Measurements from ENCODE around the gene FBXO30. TPM values are rescaled to one million over a fixed set of nuclear protein-coding genes. Genes with fewer than 3 reads are reported as not detected.

Gene FBXO30
- total RNA-seq, 2 experiments from 2014 or later, result 3.7 to 4.1 TPM

- Mint-ChIP-seq H3K27me3 (no peaks in the 10 kb centered on the region), H3K4me1 (no peaks in the 10 kb centered on the region), H3K4me3 (no peak overlapping the region), H3K36me3 (peaks cover 42% of the 10 kb centered on the region), H3K27ac (no peak overlapping the region), H3K9me3 (no peaks in the 10 kb centered on the region)
- DNase-seq, result no peak
Measured at GRCh38 chr6:145802141-145802540, 12.5 kb downstream of the FBXO30 start.

GRCh38 chr6:145801021-145801420 is 13.6 kb downstream of the FBXO30 start:
- Mint-ChIP-seq H3K27ac (no peak overlapping the region), H3K4me1 (peaks cover 2% of the 10 kb centered on the region), H3K27me3 (no peaks in the 10 kb centered on the region), H3K4me3 (no peak overlapping the region), H3K36me3 (peaks cover 39% of the 10 kb centered on the region), H3K9me3 (no peaks in the 10 kb centered on the region)
- DNase-seq, result no peak

GRCh38 chr6:145798530-145798929 is 16.1 kb downstream of the FBXO30 start:
- Mint-ChIP-seq H3K9me3 (no peaks in the 10 kb centered on the region), H3K4me3 (no peak overlapping the region)

GRCh38 chr6:145789443-145789842 is 25.2 kb downstream of the FBXO30 start:
- Mint-ChIP-seq H3K27ac (no peak overlapping the region), H3K4me1 (no peaks in the 10 kb centered on the region), H3K4me3 (no peak overlapping the region), H3K27me3 (no peaks in the 10 kb centered on the region), H3K9me3 (peaks cover 16% of the 10 kb centered on the region), H3K36me3 (peaks cover 32% of the 10 kb centered on the region)
- no peak for DNase-seq

More at GRCh38 chr6:145798530-145798929, 16.1 kb downstream of the FBXO30 start:
- no peak overlapping the region for H3K27ac Mint-ChIP-seq
- H3K36me3 Mint-ChIP-seq, result peaks cover 15% of the 10 kb centered on the region
- DNase-seq, result no peak
- no peaks in the 10 kb centered on the region for H3K27me3 Mint-ChIP-seq
- peaks cover 2% of the 10 kb centered on the region for H3K4me1 Mint-ChIP-seq

- DNase-seq, result no peak
- Mint-ChIP-seq H3K9me3 (peaks cover 16% of the 10 kb centered on the region), H3K4me1 (no peaks in the 10 kb centered on the region), H3K27me3 (no peaks in the 10 kb centered on the region), H3K4me3 (no peak overlapping the region), H3K36me3 (peaks cover 27% of the 10 kb centered on the region), H3K27ac (no peak overlapping the region)
Measured at GRCh38 chr6:145787688-145788087, 26.9 kb downstream of the FBXO30 start.

GRCh38 chr6:145784683-145785082 is 29.9 kb downstream of the FBXO30 start:
- no peak for DNase-seq
- no peaks in the 10 kb centered on the region for H3K27me3 Mint-ChIP-seq
- H3K4me1 Mint-ChIP-seq, result no peaks in the 10 kb centered on the region
- H3K9me3 Mint-ChIP-seq, result peaks cover 5% of the 10 kb centered on the region
- H3K36me3 Mint-ChIP-seq, result peaks cover 15% of the 10 kb centered on the region
- H3K4me3 Mint-ChIP-seq, result no peak overlapping the region
- H3K27ac Mint-ChIP-seq, result no peak overlapping the region

GRCh38 chr6:145783796-145784195 is 30.8 kb downstream of the FBXO30 start:
- no peak for DNase-seq
- Mint-ChIP-seq H3K4me3 (no peak overlapping the region), H3K36me3 (peaks cover 17% of the 10 kb centered on the region), H3K27ac (no peak overlapping the region), H3K4me1 (no peaks in the 10 kb centered on the region), H3K27me3 (no peaks in the 10 kb centered on the region), H3K9me3 (peaks cover 5% of the 10 kb centered on the region)

- peaks cover 2% of the 10 kb centered on the region for H3K9me3 Mint-ChIP-seq
- DNase-seq, result no peak
- no peak overlapping the region for H3K27ac Mint-ChIP-seq
- no peaks in the 10 kb centered on the region for H3K4me1 Mint-ChIP-seq
- H3K27me3 Mint-ChIP-seq, result no peaks in the 10 kb centered on the region
- no peak overlapping the region for H3K4me3 Mint-ChIP-seq
- peaks cover 4% of the 10 kb centered on the region for H3K36me3 Mint-ChIP-seq
Measured at GRCh38 chr6:145772846-145773245, 41.7 kb downstream of the FBXO30 start.

GRCh38 chr6:145765449-145765848 is 49.1 kb downstream of the FBXO30 start:
- H3K9me3 Mint-ChIP-seq, result peaks cover 4% of the 10 kb centered on the region
- no peak overlapping the region for H3K4me3 Mint-ChIP-seq
- H3K4me1 Mint-ChIP-seq, result no peaks in the 10 kb centered on the region
- no peak overlapping the region for H3K27ac Mint-ChIP-seq
- no peaks in the 10 kb centered on the region for H3K27me3 Mint-ChIP-seq
- peaks cover 1% of the 10 kb centered on the region for H3K36me3 Mint-ChIP-seq
- DNase-seq, result no peak

- Mint-ChIP-seq H3K9me3 (peaks cover 2% of the 10 kb centered on the region), H3K4me3 (no peak overlapping the region), H3K36me3 (peaks cover 1% of the 10 kb centered on the region), H3K27me3 (peaks cover 3% of the 10 kb centered on the region), H3K27ac (no peak overlapping the region), H3K4me1 (no peaks in the 10 kb centered on the region)
- DNase-seq, result no peak
Measured at GRCh38 chr6:145763742-145764141, 50.9 kb downstream of the FBXO30 start.

GRCh38 chr6:145761584-145761983 is 53.0 kb downstream of the FBXO30 start:
- Mint-ChIP-seq H3K27me3 (peaks cover 3% of the 10 kb centered on the region), H3K4me1 (no peaks in the 10 kb centered on the region)

GRCh38 chr6:145758113-145758512 is 56.5 kb downstream of the FBXO30 start:
- no peaks in the 10 kb centered on the region for H3K9me3 Mint-ChIP-seq
- H3K4me3 Mint-ChIP-seq, result no peak overlapping the region

More at GRCh38 chr6:145761584-145761983, 53.0 kb downstream of the FBXO30 start:
- peaks cover 2% of the 10 kb centered on the region for H3K9me3 Mint-ChIP-seq
- H3K27ac Mint-ChIP-seq, result no peak overlapping the region
- DNase-seq, result no peak
- peaks cover 1% of the 10 kb centered on the region for H3K36me3 Mint-ChIP-seq
- H3K4me3 Mint-ChIP-seq, result no peak overlapping the region

GRCh38 chr6:145756170-145756662 is 58.4 kb downstream of the FBXO30 start:
- no peak for DNase-seq
- H3K27ac Mint-ChIP-seq, result no peak overlapping the region
- no peaks in the 10 kb centered on the region for H3K36me3 Mint-ChIP-seq
- no peak overlapping the region for H3K4me3 Mint-ChIP-seq
- H3K27me3 Mint-ChIP-seq, result peaks cover 3% of the 10 kb centered on the region
- H3K4me1 Mint-ChIP-seq, result no peaks in the 10 kb centered on the region
- H3K9me3 Mint-ChIP-seq, result no peaks in the 10 kb centered on the region

More at GRCh38 chr6:145758113-145758512, 56.5 kb downstream of the FBXO30 start:
- peaks cover 3% of the 10 kb centered on the region for H3K27me3 Mint-ChIP-seq
- no peaks in the 10 kb centered on the region for H3K36me3 Mint-ChIP-seq
- H3K4me1 Mint-ChIP-seq, result no peaks in the 10 kb centered on the region
- no peak overlapping the region for H3K27ac Mint-ChIP-seq
- no peak for DNase-seq

GRCh38 chr6:145755682-145756081 is 58.9 kb downstream of the FBXO30 start:
- H3K9me3 Mint-ChIP-seq, result no peaks in the 10 kb centered on the region
- no peaks in the 10 kb centered on the region for H3K4me1 Mint-ChIP-seq
- H3K27ac Mint-ChIP-seq, result no peak overlapping the region
- DNase-seq, result no peak
- peaks cover 3% of the 10 kb centered on the region for H3K27me3 Mint-ChIP-seq
- no peak overlapping the region for H3K4me3 Mint-ChIP-seq
- H3K36me3 Mint-ChIP-seq, result no peaks in the 10 kb centered on the region

- no peak for DNase-seq
- no peak overlapping the region for H3K27ac Mint-ChIP-seq
- peaks cover 4% of the 10 kb centered on the region for H3K4me1 Mint-ChIP-seq
- H3K36me3 Mint-ChIP-seq, result peaks cover 11% of the 10 kb centered on the region
- no peak overlapping the region for H3K4me3 Mint-ChIP-seq
- no peaks in the 10 kb centered on the region for H3K9me3 Mint-ChIP-seq
- H3K27me3 Mint-ChIP-seq, result no peaks in the 10 kb centered on the region
Measured at GRCh38 chr6:145752638-145753037, 62.0 kb downstream of the FBXO30 start.

- Mint-ChIP-seq H3K4me3 (no peak overlapping the region), H3K27ac (no peak overlapping the region), H3K36me3 (peaks cover 13% of the 10 kb centered on the region), H3K9me3 (no peaks in the 10 kb centered on the region), H3K27me3 (no peaks in the 10 kb centered on the region), H3K4me1 (peaks cover 4% of the 10 kb centered on the region)
- no peak for DNase-seq
Measured at GRCh38 chr6:145749632-145750031, 65.0 kb downstream of the FBXO30 start.

All from activated naive CD8-positive, alpha-beta T cell treated with anti-CD3 and anti-CD28 coated beads for 36 hours (primary cell).